ENCODE results near the gene DDX51. TPM values are rescaled to one million over a fixed set of nuclear protein-coding genes. Genes with fewer than 3 reads are reported as not detected.

DDX51 gene
- total and polyA plus RNA-seq, 2 experiments from 2014 or later: 12.4 to 18.3 TPM

- TF ChIP-seq ZNF462 (CRISPR knock-in tag; IDR thresholded peaks at IDR 0.05) (no peak), NANOG (IDR thresholded peaks at IDR 0.05; ENCODE audit: borderline replicate concordance) (no peak), STAT1 (IDR thresholded peaks at IDR 0.05; ENCODE audit: unreplicated experiment) (no peak), CREB1 (CRISPR knock-in tag; IDR thresholded peaks at IDR 0.05; ENCODE audit: low read depth) (no peak), REST (IDR thresholded peaks at IDR 0.05; ENCODE audit: unreplicated experiment) (no peak), EZH2phosphoT487 (IDR thresholded peaks at IDR 0.05; ENCODE audit: unreplicated experiment) (no peak), ETS1 (IDR thresholded peaks at IDR 0.05) (no peak), EZH2 (IDR thresholded peaks at IDR 0.05; ENCODE audit: low read depth, unreplicated experiment) (no peak)
Measured at GRCh38 chr12:132182711-132183365, 38.7 kb upstream of the DDX51 start (continued).

All from GM23338 (cell line).